SK-N-SH (cell line): ENCODE results near the gene DCDC1. TPM values are rescaled to one million over a fixed set of nuclear protein-coding genes. Genes with fewer than 3 reads are reported as not detected.

Experiments
- CTCF ChIA-PET: fragments of 300-600, 350-600 bp; formaldehyde crosslinking; extraction: SDS; loops from one replicate; lab custom pipeline; 2021; lab: Yijun Ruan, JAX
- POLR2A ChIA-PET: fragments of 350-600 bp; sonication (Branson Sonifier 250); formaldehyde crosslinking; extraction: SDS; loops from one replicate; lab custom pipeline; 2020; ENCODE audit warnings: antibody characterized with exemption, inconsistent platforms; lab: Yijun Ruan, JAX
- DNase-seq: peaks from one replicate; pipeline ENCODE4 v3.0.0; 2012
- H2AFZ ChIP-seq: fragments of 200-600 bp; sonication (generic); 2 replicates; pipeline ENCODE4 v1.8.1; 2016; ENCODE audit warnings: antibody characterized with exemption, mild to moderate bottlenecking, low read depth
- H3F3A ChIP-seq: fragments of 200-600 bp; sonication (generic); replicated peaks from 2 replicates; pipeline ENCODE3; 2016; ENCODE audit warnings: antibody characterized with exemption, mild to moderate bottlenecking; ENCODE audit not compliant: insufficient read depth
- H3K27ac ChIP-seq, 2 experiments: fragments of 200-500 bp in 1 of 2; fragments of 200-600 bp in 1 of 2; sonication (Bioruptor generic) in 1 of 2; sonication (generic), shearing (Covaris generic) in 1 of 2; 2 replicates each; pipeline versions ENCODE4 v1.5.1 to v1.6.1; 2014 to 2016; ENCODE audit warnings: low read depth in 2 of 2, inconsistent platforms in 1 of 2, low read length in 1 of 2, mild to moderate bottlenecking in 1 of 2, mixed read lengths in 1 of 2
- H3K27me3 ChIP-seq: fragments of 200-600 bp; sonication (generic), shearing (Covaris generic); 2 replicates; pipeline ENCODE4 v1.6.1; 2016; ENCODE audit warnings: mixed run types; ENCODE audit not compliant: insufficient read depth
- H3K36me3 ChIP-seq, 2 experiments: fragments of 200-500 bp in 1 of 2; fragments of 200-600 bp in 1 of 2; sonication (Bioruptor generic) in 1 of 2; sonication (generic) in 1 of 2; replicated peaks in 1 of 2; 2 replicates each; pipeline versions ENCODE3 to v1.5.1; 2014 to 2016; ENCODE audit warnings: low read length in 1 of 2, mild to moderate bottlenecking in 1 of 2; ENCODE audit not compliant: insufficient read depth in 2 of 2, control insufficient read depth in 1 of 2
- H3K4me1 ChIP-seq, 2 experiments: fragments of 200-500 bp in 1 of 2; fragments of 200-600 bp in 1 of 2; sonication (Bioruptor generic) in 1 of 2; sonication (generic), shearing (Covaris generic) in 1 of 2; 2 replicates each; pipeline versions ENCODE4 v1.5.1 to v1.6.1; 2014 to 2016; ENCODE audit warnings: low read depth in 1 of 2, low read length in 1 of 2, mixed run types in 1 of 2; ENCODE audit not compliant: insufficient read depth in 2 of 2, control insufficient read depth in 1 of 2
- H3K4me2 ChIP-seq: fragments of 200-600 bp; sonication (generic), shearing (Covaris generic); 2 replicates; pipeline ENCODE4 v1.6.1; 2017; ENCODE audit warnings: mixed run types
- H3K4me3 ChIP-seq, 2 experiments: fragments of 200-500 bp in 1 of 2; fragments of 200-600 bp in 1 of 2; sonication (Bioruptor generic) in 1 of 2; sonication (generic), shearing (Covaris generic) in 1 of 2; 2 replicates each; pipeline versions ENCODE4 v1.5.1 to v1.8.1; 2014 to 2016; ENCODE audit warnings: low read depth in 2 of 2, inconsistent platforms in 1 of 2, low read length in 1 of 2, mild to moderate bottlenecking in 1 of 2, mixed read lengths in 1 of 2, moderate library complexity in 1 of 2
- H3K79me2 ChIP-seq: fragments of 200-600 bp; sonication (generic); 2 replicates; pipeline ENCODE4 v1.8.1; 2017; ENCODE audit warnings: mild to moderate bottlenecking; ENCODE audit not compliant: insufficient read depth
- H3K9ac ChIP-seq: fragments of 200-600 bp; sonication (generic); 2 replicates; pipeline ENCODE4 v1.6.1; 2017; ENCODE audit warnings: mixed run types
- H3K9me2 ChIP-seq: fragments of 200-600 bp; sonication (generic); 2 replicates; pipeline ENCODE4 v1.6.1; 2017; ENCODE audit warnings: mixed run types
- H3K9me3 ChIP-seq: fragments of 200-600 bp; sonication (generic); 2 replicates; pipeline ENCODE4 v1.6.1; 2017; ENCODE audit warnings: mixed run types, mild to moderate bottlenecking, moderate library complexity
- H4K20me1 ChIP-seq: fragments of 200-600 bp; sonication (generic); 2 replicates; pipeline ENCODE4 v1.6.1; 2017; ENCODE audit warnings: mild to moderate bottlenecking, mixed run types; ENCODE audit not compliant: insufficient read depth
- CHD2 ChIP-seq: fragments of 150-350 bp; IDR thresholded peaks from 2 replicates; pipeline ENCODE4 v1.6.1; 2018; ENCODE audit warnings: low read length; ENCODE audit not compliant: partially characterized antibody
- EP300 ChIP-seq, 2 experiments: IDR thresholded peaks; 2 replicates each; pipeline versions ENCODE4 v1.4.0 to v1.6.1; 2012; ENCODE audit warnings: borderline replicate concordance in 1 of 2, low read depth in 1 of 2, low read length in 1 of 2
- JUND ChIP-seq: IDR thresholded peaks from 2 replicates; pipeline ENCODE4 v1.4.0; 2012
- MAX ChIP-seq: IDR thresholded peaks from 2 replicates; pipeline ENCODE4 v1.4.0; 2012; ENCODE audit warnings: low read depth
- NRF1 ChIP-seq: IDR thresholded peaks from 2 replicates; pipeline ENCODE4 v1.6.1; 2012; ENCODE audit warnings: low read depth, mild to moderate bottlenecking, low read length
- POLR2AphosphoS5 ChIP-seq: IDR thresholded peaks from 2 replicates; pipeline ENCODE4 v1.6.1; 2012; ENCODE audit warnings: low read depth, low read length
- RCOR1 ChIP-seq: fragments of 150-350 bp; IDR thresholded peaks from 2 replicates; pipeline ENCODE4 v1.6.1; 2017; ENCODE audit warnings: antibody characterized with exemption, low read length
- REST ChIP-seq: IDR thresholded peaks from 2 replicates; pipeline ENCODE4 v1.6.1; 2012; ENCODE audit warnings: mild to moderate bottlenecking, low read depth, low read length, moderate library complexity
- TAF1 ChIP-seq: IDR thresholded peaks from 2 replicates; pipeline ENCODE4 v1.6.1; 2012; ENCODE audit warnings: low read depth, mild to moderate bottlenecking, low read length, moderate library complexity, borderline replicate concordance
- TCF12 ChIP-seq: IDR thresholded peaks from 2 replicates; pipeline ENCODE4 v1.4.0; 2012
- TEAD4 ChIP-seq: IDR thresholded peaks from 2 replicates; pipeline ENCODE4 v1.4.0; 2012; ENCODE audit warnings: mild to moderate bottlenecking, borderline replicate concordance; ENCODE audit not compliant: insufficient read depth
- USF2 ChIP-seq: fragments of 150-350 bp; IDR thresholded peaks from 2 replicates; pipeline ENCODE4 v1.6.1; 2017; ENCODE audit warnings: antibody characterized with exemption, low read length, low read depth, borderline replicate concordance
- YY1 ChIP-seq: IDR thresholded peaks from 2 replicates; pipeline ENCODE4 v1.4.0; 2012; ENCODE audit warnings: low read depth, mild to moderate bottlenecking
- WGBS: methylation state at CpG from one replicate; pipeline ENCODE4 v1.1.6; 2017; ENCODE audit warnings: low lambda C conversion rate; 5-methylcytosine and 5-hydroxymethylcytosine counted together
- polyA plus RNA-seq, 3 experiments: library from polyadenylated mRNA; depleted of rRNA; stranded (reverse); fragments of >200 nt; gene quantifications; 2 replicates each; pipeline ENCODE4 v1.2.3, GENCODE V29; 2012

DCDC1 gene
- polyA plus RNA-seq, 1 of the 3 experiments (the other 2 are of a cell fraction) = 0.12 TPM

- no peak overlapping the region for H3K4me3 ChIP-seq
- H3K9me3 ChIP-seq = no peaks in the 10 kb centered on the region
- H3K79me2 ChIP-seq = no peaks in the 10 kb centered on the region
- no peak overlapping the region for H3K27ac ChIP-seq
- H3K27me3 ChIP-seq = no peaks in the 10 kb centered on the region
- H3F3A ChIP-seq = no peaks in the 10 kb centered on the region
- no peaks in the 10 kb centered on the region for H4K20me1 ChIP-seq
- H2AFZ ChIP-seq = no peak overlapping the region
- no peaks in the 10 kb centered on the region for H3K9me2 ChIP-seq
- no peak overlapping the region for H3K9ac ChIP-seq
- no peak for DNase-seq
- ChIA-PET CTCF (interaction anchor here (3.8 kb wide), 1 partner anchor 10 kb away, joined by 21 read pairs; no protein-coding TSS in a partner anchor), POLR2A (no interaction called here)
- H3K4me2 ChIP-seq = no peak overlapping the region
- no peaks in the 10 kb centered on the region for H3K36me3 ChIP-seq
- no peak for TF ChIP-seq EP300 (IDR thresholded peaks at IDR 0.05; ENCODE audit: borderline replicate concordance in 1 of 2, low read depth in 1 of 2, low read length in 1 of 2)
- WGBS = 28% methylated on average over 2 of the region's 2 CpGs
- H3K4me1 ChIP-seq = no peaks in the 10 kb centered on the region
Observed at GRCh38 chr11:31117038-31117437, 252.5 kb downstream of the DCDC1 start.

- POLR2A ChIA-PET = no interaction called here
- no peaks in the 10 kb centered on the region for H3K9me2 ChIP-seq
- no peak overlapping the region for H3K27ac ChIP-seq
- no peak overlapping the region for H3K9ac ChIP-seq
- H3K4me2 ChIP-seq = no peak overlapping the region
- CTCF ChIA-PET = no interaction called here
- H3F3A ChIP-seq = no peaks in the 10 kb centered on the region
- no peaks in the 10 kb centered on the region for H3K9me3 ChIP-seq
- no peak overlapping the region for H2AFZ ChIP-seq
- H3K4me3 ChIP-seq = no peak overlapping the region
- TF ChIP-seq NRF1 (no peak), YY1 (no peak), CHD2 (no peak), POLR2AphosphoS5 (no peak), USF2 (no peak), TCF12 (no peak), TEAD4 (no peak), REST (no peak), TAF1 (no peak), JUND (no peak), MAX (no peak), RCOR1 (no peak)
- H3K79me2 ChIP-seq = no peaks in the 10 kb centered on the region
- no peaks in the 10 kb centered on the region for H3K36me3 ChIP-seq
- 15% methylated on average over 2 of the region's 2 CpGs for WGBS
- no peaks in the 10 kb centered on the region for H3K27me3 ChIP-seq
- H3K4me1 ChIP-seq = peaks cover 0 to 9% of the 10 kb centered on the region in 2 experiments; a peak in 1 of 4 replicates
- H4K20me1 ChIP-seq = no peaks in the 10 kb centered on the region
- no peak for DNase-seq
Observed at GRCh38 chr11:31114442-31114841, 255.1 kb downstream of the DCDC1 start.
